SK-N-SH (cell line): ENCODE results near the gene PARP11.

Experiments used
- EP300 ChIP-seq, 2 experiments: IDR thresholded peaks; 2 replicates each; pipeline versions ENCODE4 v1.4.0 to v1.6.1; 2012; ENCODE audit warnings: borderline replicate concordance in 1 of 2, low read depth in 1 of 2, low read length in 1 of 2
- SIN3A ChIP-seq: IDR thresholded peaks from 2 replicates; pipeline ENCODE4 v1.6.1; 2012; ENCODE audit warnings: low read depth, mild to moderate bottlenecking, low read length, moderate library complexity, borderline replicate concordance
- TF ChIP-seq, protein P1 (sequence below): IDR thresholded peaks from 2 replicates; pipeline ENCODE4 v1.4.0; 2012; ENCODE audit warnings: low read depth

DNA sequence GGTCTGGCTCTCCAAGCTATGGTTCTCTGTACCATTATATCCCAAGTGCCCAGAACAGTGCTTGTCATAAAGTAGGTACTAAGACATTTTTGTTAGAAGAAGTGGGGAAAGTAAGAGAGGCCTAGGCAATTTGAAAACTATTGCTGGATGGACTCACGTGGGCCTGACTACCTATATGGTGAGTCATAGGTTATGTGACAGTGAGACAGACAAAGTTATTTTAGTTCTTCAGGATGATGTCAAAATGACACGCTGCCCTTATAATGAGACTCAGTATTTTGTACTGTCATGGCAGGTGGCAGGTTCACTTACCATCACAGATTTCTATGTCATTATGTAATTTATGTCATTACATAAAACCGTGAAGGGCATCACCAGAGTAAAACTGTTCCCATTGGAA, 53.1 kb downstream of the PARP11 start:
- no peak for TF ChIP-seq SIN3A
- no peak for TF ChIP-seq EP300 (IDR thresholded peaks at IDR 0.05; ENCODE audit: borderline replicate concordance in 1 of 2, low read depth in 1 of 2, low read length in 1 of 2)
- TF ChIP-seq, protein P1, sequence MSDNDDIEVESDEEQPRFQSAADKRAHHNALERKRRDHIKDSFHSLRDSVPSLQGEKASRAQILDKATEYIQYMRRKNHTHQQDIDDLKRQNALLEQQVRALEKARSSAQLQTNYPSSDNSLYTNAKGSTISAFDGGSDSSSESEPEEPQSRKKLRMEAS: no peak
